ENCODE data around the gene KRTAP4-1. TPM values are rescaled to one million over a fixed set of nuclear protein-coding genes. Genes with fewer than 3 reads are reported as not detected.
"Not testable (repeated sequence)": the region's sequence is repeated elsewhere in the genome, so short reads cannot be mapped to it uniquely, and the experiment has no call there.

The KRTAP4-1 gene
- total and polyA plus RNA-seq, 12 donors: not detected

GRCh38 chr17:41140360-41141131 is 44.2 kb downstream of the KRTAP4-1 start, which contains the start of gene KRTAP4-6:
Gene KRTAP4-6, minus strand, starts transcription at chr17:41140544. Its CDS starts 57 bp downstream, at chr17:41140487.
- Histone ChIP-seq H3K27me3 (no peaks in the 10 kb centered on the region), H3K4me1 (replicated peaks in 1 of 2) (no peaks in the 10 kb centered on the region), H3K9me3 (replicated peaks in 1 of 3) (peaks cover 0 to 4% (median 0%) of the 10 kb centered on the region in 3 donors), H3K36me3 (replicated peaks in 1 of 2) (no peaks in the 10 kb centered on the region), H3K4me3 (no peak within 1 kb of the TSS), H3K27ac (no peak within 1 kb of the TSS)
- intact Hi-C loops (cut with DNase I): no loop called here
- WGBS, 4 donors: 74 to 84% (median 80%) methylated on average over 5 to 6 of the region's 6 CpGs
- no peak for TF ChIP-seq CTCF (IDR thresholded peaks at IDR 0.05)
- no peak for TF ChIP-seq POLR2A (IDR thresholded peaks at IDR 0.05)
- no peak for DNase-seq

- intact Hi-C loops (cut with DNase I); H3K4me1 ChIP-seq (replicated peaks in 1 of 2); DNase-seq; H3K36me3 ChIP-seq (replicated peaks in 1 of 2); H3K27ac ChIP-seq; H3K27me3 ChIP-seq; H3K4me3 ChIP-seq; H3K9me3 ChIP-seq (replicated peaks in 1 of 3): not testable (repeated sequence)
- 76 to 83% (median 82%) methylated on average over 11 to 12 of the region's 12 CpGs for WGBS, 4 donors
Observed at GRCh38 chr17:41139865-41140264, 44.8 kb downstream of the KRTAP4-1 start.

Small RNAs within 50 kb of the gene (small RNA-seq; reads per million reads assigned to genes)
- gene KRTAP4-17P: 0 reads per million in 2 donors

Other genes starting within 250 kb of the KRTAP4-1 start
Only the 30 nearest of the 41 such genes appear.
- not detected for gene KRTAP1-5, start 157.7 kb downstream of the KRTAP4-1 start, total RNA-seq
- gene KRTAP1-5, start 157.7 kb downstream of the KRTAP4-1 start, polyA plus RNA-seq: not detected
- not detected for gene KRTAP1-4, start 154.7 kb downstream of the KRTAP4-1 start, total RNA-seq
- not detected for gene KRTAP1-4, start 154.7 kb downstream of the KRTAP4-1 start, polyA plus RNA-seq
- gene KRTAP1-3, start 150.0 kb downstream of the KRTAP4-1 start, total RNA-seq: not detected
- gene KRTAP1-3, start 150.0 kb downstream of the KRTAP4-1 start, polyA plus RNA-seq: not detected
- gene KRTAP1-1, start 143.5 kb downstream of the KRTAP4-1 start, total RNA-seq: not detected
- not detected for gene KRTAP1-1, start 143.5 kb downstream of the KRTAP4-1 start, polyA plus RNA-seq
- gene KRTAP2-1, start 137.6 kb downstream of the KRTAP4-1 start, total RNA-seq: not detected
- not detected for gene KRTAP2-1, start 137.6 kb downstream of the KRTAP4-1 start, polyA plus RNA-seq
- not detected for gene KRTAP2-2, start 129.7 kb downstream of the KRTAP4-1 start, total RNA-seq
- gene KRTAP2-2, start 129.7 kb downstream of the KRTAP4-1 start, polyA plus RNA-seq: not detected
- not detected for gene KRTAP2-3, start 124.8 kb downstream of the KRTAP4-1 start, total RNA-seq
- not detected for gene KRTAP2-3, start 124.8 kb downstream of the KRTAP4-1 start, polyA plus RNA-seq
- not detected for gene KRTAP2-4, start 119.0 kb downstream of the KRTAP4-1 start, total RNA-seq
- gene KRTAP2-4, start 119.0 kb downstream of the KRTAP4-1 start, polyA plus RNA-seq: not detected
- not detected for gene KRTAP4-7, start 100.8 kb downstream of the KRTAP4-1 start, total RNA-seq
- not detected for gene KRTAP4-7, start 100.8 kb downstream of the KRTAP4-1 start, polyA plus RNA-seq
- gene KRTAP4-8, start 86.8 kb downstream of the KRTAP4-1 start, total RNA-seq: not detected
- gene KRTAP4-8, start 86.8 kb downstream of the KRTAP4-1 start, polyA plus RNA-seq: not detected
- not detected for gene KRTAP4-16, start 82.7 kb downstream of the KRTAP4-1 start, total RNA-seq
- not detected for gene KRTAP4-16, start 82.7 kb downstream of the KRTAP4-1 start, polyA plus RNA-seq
- gene KRTAP4-9, start 79.5 kb downstream of the KRTAP4-1 start, total RNA-seq: not detected
- gene KRTAP4-9, start 79.5 kb downstream of the KRTAP4-1 start, polyA plus RNA-seq: not detected
- not detected for gene KRTAP4-11, start 66.5 kb downstream of the KRTAP4-1 start, total RNA-seq
- not detected for gene KRTAP4-11, start 66.5 kb downstream of the KRTAP4-1 start, polyA plus RNA-seq
- not detected for gene KRTAP4-12, start 60.7 kb downstream of the KRTAP4-1 start, total RNA-seq
- not detected for gene KRTAP4-12, start 60.7 kb downstream of the KRTAP4-1 start, polyA plus RNA-seq
- not detected for gene KRTAP4-6, start 44.4 kb downstream of the KRTAP4-1 start, total RNA-seq
- gene KRTAP4-6, start 44.4 kb downstream of the KRTAP4-1 start, polyA plus RNA-seq: not detected
- not detected for gene KRTAP4-5, start 35.1 kb downstream of the KRTAP4-1 start, total RNA-seq
- gene KRTAP4-5, start 35.1 kb downstream of the KRTAP4-1 start, polyA plus RNA-seq: not detected
- gene KRTAP4-4, start 24.2 kb downstream of the KRTAP4-1 start, total RNA-seq: not detected
- gene KRTAP4-4, start 24.2 kb downstream of the KRTAP4-1 start, polyA plus RNA-seq: not detected
- gene KRTAP4-3, start 16.7 kb downstream of the KRTAP4-1 start, total RNA-seq: not detected
- gene KRTAP4-3, start 16.7 kb downstream of the KRTAP4-1 start, polyA plus RNA-seq: not detected
- gene KRTAP4-2, start 6.7 kb downstream of the KRTAP4-1 start, total RNA-seq: not detected
- not detected for gene KRTAP4-2, start 6.7 kb downstream of the KRTAP4-1 start, polyA plus RNA-seq
- not detected for gene KRTAP9-1, start 5.0 kb upstream of the KRTAP4-1 start, total RNA-seq
- gene KRTAP9-1, start 5.0 kb upstream of the KRTAP4-1 start, polyA plus RNA-seq: not detected
- gene KRTAP9-2, start 41.7 kb upstream of the KRTAP4-1 start, total RNA-seq: not detected
- not detected for gene KRTAP9-2, start 41.7 kb upstream of the KRTAP4-1 start, polyA plus RNA-seq
- not detected for gene KRTAP9-3, start 47.5 kb upstream of the KRTAP4-1 start, total RNA-seq
- gene KRTAP9-3, start 47.5 kb upstream of the KRTAP4-1 start, polyA plus RNA-seq: not detected
- gene KRTAP9-8, start 53.1 kb upstream of the KRTAP4-1 start, total RNA-seq: not detected
- not detected for gene KRTAP9-8, start 53.1 kb upstream of the KRTAP4-1 start, polyA plus RNA-seq
- gene KRTAP9-4, start 64.8 kb upstream of the KRTAP4-1 start, total RNA-seq: not detected
- gene KRTAP9-4, start 64.8 kb upstream of the KRTAP4-1 start, polyA plus RNA-seq: not detected
- gene KRTAP9-9, start 70.5 kb upstream of the KRTAP4-1 start, total RNA-seq: not detected
- not detected for gene KRTAP9-9, start 70.5 kb upstream of the KRTAP4-1 start, polyA plus RNA-seq
- gene KRTAP9-6, start 80.5 kb upstream of the KRTAP4-1 start, total RNA-seq: not detected
- gene KRTAP9-6, start 80.5 kb upstream of the KRTAP4-1 start, polyA plus RNA-seq: not detected
- not detected for gene KRTAP9-7, start 90.8 kb upstream of the KRTAP4-1 start, total RNA-seq
- not detected for gene KRTAP9-7, start 90.8 kb upstream of the KRTAP4-1 start, polyA plus RNA-seq
- not detected for gene KRTAP29-1, start 117.9 kb upstream of the KRTAP4-1 start, total RNA-seq
- gene KRTAP29-1, start 117.9 kb upstream of the KRTAP4-1 start, polyA plus RNA-seq: not detected
- not detected for gene KRTAP16-1, start 124.4 kb upstream of the KRTAP4-1 start, total RNA-seq
- not detected for gene KRTAP16-1, start 124.4 kb upstream of the KRTAP4-1 start, polyA plus RNA-seq
- gene KRTAP17-1, start 130.8 kb upstream of the KRTAP4-1 start, total RNA-seq: not detected
- not detected for gene KRTAP17-1, start 130.8 kb upstream of the KRTAP4-1 start, polyA plus RNA-seq

Measured in adrenal gland (tissue), 12 donors.